Activated CD4-positive, CD25-positive, alpha-beta regulatory T cell treated with anti-CD3 and anti-CD28 coated beads, Interleukin-2, amount 50 U/mL, for 16 hours (primary cell): ENCODE data around the gene GALNTL6.
"Not testable (repeated sequence)": the region's sequence is repeated elsewhere in the genome, so short reads cannot be mapped to it uniquely, and the experiment has no call there.

Experiments
- DNase-seq: peaks from one replicate; pipeline ENCODE4 v3.0.0-alpha.2; 2020; ENCODE audit warnings: low read depth, low spot score

GALNTL6 gene

DNA sequence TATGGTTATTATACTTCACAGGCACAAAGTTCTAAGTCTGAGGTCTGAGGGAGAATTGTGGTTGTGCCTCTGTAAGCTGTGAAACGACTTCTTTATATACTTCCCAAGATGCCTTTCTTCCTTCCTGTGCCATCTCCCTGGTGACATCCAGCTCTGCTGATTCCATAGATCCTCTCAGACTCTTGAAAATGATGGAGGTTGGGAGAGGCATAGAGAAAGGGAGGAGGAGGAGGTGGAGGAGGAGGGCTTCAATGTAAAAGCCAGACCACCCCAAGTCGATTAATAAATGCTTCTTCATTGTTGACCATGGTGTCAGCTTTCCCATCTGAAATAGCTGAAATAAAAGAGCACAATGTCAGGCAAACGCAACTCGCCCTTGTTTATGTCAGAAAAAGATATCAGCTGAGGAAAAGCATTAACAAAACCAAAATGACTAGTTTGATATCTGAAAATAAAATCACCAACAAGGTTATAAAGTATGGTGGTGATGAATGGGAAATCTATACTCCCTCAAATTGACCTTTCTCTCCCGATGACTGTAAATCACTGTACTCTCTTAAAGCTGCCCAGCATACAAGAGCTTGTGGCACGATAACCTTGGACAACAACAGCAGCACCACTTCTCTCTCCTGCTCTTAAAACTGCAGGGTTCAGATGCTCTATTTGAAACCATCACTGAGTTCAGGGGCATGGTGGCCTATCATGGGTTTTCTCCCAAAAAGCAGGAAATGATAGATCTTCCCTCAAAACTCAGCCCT lies 1125.0 kb downstream of the GALNTL6 start:
- DNase-seq = no peak

DNA sequence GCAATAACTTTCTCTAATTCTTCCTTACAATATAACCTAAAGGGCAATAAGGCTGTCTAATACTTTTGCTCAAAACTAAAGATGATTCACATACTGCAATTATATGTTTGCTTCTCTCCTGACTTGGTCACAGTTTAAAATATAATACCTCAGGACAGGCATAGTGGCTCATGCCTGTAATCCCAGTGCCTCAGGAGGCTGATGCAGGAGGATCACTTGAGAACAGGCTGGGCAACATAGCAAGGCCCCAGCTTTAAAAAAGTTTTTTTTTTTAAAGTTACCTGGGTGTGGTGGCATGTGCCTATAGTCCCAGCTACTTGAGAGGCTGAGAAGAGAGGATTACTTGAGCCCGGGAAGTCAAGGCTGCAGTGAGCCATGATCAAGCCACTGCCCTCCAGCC lies 1125.7 kb downstream of the GALNTL6 start:
- DNase-seq = no peak

DNA sequence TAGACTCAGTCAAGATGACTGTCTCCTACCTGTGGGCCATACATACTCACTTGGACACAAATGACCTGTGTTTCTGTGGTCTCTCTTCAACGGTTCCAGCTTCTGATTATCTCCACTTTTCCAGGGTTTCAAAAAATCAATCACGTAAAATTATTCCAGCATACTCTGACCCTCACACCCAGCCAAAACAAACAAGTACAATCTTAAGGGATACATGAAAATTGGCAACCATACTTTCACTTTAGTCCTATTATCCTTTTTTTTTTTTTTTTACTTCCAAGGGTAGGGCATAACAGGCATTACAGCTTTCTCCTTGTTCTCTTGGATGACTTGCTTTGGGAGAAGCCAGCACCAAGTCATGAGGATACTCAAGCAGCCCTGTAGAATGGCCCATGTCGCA lies 1129.6 kb downstream of the GALNTL6 start:
- DNase-seq = no peak

DNA sequence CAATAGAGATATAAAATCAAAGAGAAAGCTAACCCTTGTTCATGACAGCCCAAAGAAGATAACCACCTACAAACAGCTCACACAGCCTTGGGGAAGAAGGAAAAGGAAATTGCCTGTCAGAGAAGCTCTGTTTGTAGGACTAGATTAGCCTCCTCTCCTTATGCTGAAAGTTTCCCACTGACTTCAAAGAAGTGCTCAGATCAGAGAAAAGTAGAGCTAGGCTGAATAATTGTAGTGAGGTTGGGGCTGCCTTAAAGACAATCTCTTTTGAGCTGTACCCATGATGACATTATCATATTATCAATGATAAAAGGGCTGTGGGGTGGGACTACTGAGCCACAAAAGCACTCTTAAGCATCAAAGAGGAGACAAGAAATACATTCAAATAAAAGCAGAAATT lies 1132.4 kb downstream of the GALNTL6 start:
- no peak for DNase-seq

DNA sequence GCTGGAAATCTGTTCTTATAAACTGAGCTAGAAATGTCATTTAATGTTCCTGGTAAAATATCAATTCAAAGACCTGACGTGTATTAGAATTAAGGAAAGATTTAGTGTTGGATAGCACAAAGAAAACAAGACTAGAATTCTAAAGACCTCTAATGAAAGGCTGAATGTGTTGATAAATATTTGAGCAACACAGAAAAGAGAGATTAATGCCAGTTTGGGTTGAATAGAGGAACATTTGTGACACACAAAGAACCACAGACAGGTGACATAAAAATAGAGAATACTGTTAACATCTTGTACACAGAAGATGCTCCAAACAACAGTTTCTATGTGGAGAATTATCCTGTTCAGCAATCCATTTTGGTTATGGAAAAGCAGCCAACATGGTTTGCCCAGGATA lies 1133.3 kb downstream of the GALNTL6 start:
- no peak for DNase-seq

DNA sequence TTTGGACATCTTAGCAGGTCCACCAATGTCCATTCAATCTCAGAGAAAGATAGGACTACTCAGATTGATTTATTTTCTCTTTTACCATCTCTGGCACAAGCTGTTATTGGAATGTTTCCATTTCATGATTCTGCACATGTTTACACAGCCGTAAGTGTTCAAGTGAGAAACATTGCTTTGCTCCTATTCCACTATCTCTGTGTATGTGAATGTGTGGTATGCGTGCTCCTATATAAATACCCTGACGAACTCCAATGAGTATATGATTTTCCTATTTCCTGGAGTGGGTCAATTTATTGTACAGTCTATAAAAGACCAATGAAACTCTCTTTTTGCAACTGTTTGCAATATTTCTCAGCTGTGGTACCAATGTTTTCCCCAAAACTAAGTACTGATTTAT lies 1134.4 kb downstream of the GALNTL6 start:
- DNase-seq = no peak

DNA sequence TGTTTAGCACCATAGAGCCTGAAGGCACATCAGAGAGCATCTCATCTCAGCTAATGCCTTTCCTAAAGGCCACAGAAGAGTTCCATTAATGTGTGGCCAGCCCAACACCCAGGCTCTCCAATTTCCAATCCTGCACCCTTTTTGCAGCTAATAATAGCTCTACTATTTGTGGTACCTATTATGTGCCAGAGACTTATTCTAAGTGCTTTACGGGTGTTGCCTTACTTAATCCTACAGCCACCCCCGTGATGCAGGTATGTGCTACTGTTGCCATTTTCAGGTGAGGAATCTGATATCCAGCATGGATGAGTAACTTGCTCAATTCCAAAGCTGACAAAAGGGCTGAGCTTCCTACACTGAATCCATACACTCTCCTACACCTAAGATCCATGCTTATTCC lies 1137.8 kb downstream of the GALNTL6 start:
- no peak for DNase-seq

DNA sequence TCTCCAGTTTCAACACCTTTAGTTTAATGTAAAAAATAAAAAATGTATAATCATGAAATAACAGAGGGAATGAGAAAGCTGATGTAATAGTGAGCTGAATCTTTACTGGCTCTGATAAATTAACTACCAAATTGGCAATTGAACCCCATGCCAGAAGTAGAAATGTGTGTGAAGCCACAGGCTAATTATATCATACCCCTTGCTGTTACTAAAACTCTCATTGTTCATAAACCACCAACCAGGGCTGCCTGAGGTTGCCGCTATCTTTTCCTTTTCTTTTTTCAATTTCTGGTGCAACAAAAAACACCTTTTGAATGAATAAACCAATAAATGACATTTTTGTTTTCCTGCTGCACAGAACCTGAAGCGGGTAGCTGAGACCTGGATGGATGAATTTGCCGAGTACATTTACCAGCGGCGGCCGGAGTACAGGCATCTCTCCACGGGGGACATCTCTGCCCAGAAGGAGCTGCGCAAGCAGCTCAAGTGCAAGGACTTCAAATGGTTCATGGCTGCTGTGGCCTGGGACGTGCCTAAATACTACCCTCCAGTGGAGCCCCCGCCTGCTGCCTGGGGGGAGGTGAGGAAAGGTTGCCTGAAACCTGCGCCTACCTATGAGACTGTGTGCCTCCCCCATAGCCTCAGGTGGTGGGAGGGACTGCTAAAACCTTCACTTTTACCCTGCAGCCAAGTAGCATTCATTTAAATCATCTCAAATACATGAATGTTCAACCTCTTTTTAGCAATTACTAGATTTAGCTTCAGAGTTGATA lies 1138.7 kb downstream of the GALNTL6 start:
- DNase-seq = no peak

DNA sequence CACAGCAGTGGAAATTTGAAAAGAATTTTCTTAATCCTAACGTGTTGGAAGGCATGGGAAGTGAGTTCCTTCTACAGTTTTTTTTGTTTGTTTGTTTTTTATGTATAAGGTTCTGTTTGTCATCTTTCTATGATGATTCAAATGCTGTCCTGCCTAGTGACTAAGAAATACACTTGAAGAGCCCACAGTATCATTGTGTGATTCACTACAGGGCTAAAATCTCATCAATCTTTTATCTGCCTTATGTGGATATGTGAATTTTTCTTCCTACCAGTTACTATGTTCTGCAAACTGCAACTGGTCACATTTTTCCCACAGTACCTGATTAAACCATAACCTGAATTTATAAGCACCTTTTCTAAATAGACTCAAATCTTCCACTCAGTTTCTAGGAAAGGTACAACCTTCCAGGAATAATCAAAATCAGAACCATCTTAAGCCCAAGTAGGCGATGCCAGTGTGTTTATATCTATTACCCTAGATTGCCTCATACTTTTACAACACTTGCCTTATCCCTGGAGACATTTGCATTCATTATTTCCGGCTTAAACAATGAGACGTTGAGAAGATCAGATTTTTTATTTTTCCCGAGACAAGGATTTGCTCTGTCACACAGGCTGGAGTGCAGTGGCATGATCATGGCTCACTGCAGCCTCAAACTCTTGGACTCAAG lies 1140.8 kb downstream of the GALNTL6 start:
- no peak for DNase-seq

DNA sequence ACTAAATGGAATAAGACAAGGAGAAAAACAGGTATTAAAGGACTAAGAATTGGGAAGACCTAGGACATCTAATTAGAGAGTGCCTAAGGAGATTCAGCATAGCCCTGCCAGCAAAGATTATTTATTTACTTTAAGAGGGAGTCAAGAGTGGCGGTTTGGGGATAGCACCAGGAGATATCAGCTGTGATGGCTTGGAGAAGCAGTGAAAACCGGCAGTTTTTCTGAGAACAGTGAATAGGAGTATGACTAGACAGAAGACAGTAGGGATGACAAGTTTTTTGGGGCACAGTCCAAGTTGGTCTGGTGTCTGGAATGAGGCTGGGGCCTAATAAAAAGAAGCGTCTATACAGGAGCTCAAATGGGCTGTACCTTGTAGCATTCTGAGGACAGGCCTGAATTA lies 1143.1 kb downstream of the GALNTL6 start:
- not testable (repeated sequence) for DNase-seq

DNA sequence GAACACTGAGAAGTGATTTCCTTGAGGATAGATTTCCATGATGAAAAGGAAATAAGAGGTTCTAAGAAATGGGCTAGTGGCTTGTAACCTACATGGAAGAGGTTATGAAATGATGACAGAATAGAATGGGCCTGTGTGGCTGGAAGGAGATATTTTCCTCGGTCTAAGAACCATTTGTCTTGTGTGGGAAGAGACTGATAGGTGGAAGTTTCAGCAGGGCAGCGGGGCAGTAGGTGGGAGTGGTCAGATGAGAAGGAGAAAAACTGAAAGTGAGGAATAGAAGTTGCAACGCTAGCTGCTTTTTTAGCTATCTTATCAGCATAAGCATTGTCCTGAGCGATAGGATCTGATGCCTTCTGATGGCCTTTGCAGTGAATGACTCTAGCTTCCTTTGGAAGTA lies 1144.0 kb downstream of the GALNTL6 start:
- no peak for DNase-seq

DNA sequence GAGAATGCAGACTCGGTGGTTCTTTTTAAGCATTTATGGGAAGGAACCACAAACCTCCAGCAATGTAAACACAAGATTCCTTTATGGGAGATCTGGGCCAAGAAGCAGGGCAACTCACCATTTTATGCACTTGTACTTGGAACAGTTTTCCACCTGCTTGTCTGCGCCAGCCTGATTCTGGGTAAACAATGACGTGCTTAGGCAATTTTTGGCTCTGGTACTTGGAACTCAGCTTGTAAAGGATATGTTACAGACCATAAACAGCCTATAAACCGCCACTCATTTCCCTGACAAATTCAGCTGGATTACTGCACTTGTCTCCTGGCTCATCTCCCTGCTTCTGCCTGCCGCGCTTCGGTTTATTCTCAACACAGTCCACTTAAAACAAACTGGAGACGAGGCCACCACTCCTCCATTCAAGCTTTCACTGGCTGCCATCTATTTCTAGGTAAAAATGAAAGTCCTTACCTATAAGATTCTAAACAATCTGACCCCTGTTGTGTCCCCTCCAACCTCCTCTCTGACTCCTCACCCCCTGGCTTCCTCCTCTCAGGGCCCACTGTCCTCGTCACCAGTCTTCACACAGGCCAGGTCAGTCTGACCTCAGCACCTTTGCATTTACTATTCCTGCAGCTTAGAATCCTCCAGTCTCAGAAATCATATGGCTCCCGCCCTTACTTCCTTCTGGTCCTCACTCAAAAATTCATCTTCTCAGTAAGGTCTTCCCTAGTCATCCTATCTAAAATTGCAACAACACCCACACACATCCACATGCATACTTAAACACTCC lies 1149.6 kb downstream of the GALNTL6 start:
- DNase-seq = no peak

DNA sequence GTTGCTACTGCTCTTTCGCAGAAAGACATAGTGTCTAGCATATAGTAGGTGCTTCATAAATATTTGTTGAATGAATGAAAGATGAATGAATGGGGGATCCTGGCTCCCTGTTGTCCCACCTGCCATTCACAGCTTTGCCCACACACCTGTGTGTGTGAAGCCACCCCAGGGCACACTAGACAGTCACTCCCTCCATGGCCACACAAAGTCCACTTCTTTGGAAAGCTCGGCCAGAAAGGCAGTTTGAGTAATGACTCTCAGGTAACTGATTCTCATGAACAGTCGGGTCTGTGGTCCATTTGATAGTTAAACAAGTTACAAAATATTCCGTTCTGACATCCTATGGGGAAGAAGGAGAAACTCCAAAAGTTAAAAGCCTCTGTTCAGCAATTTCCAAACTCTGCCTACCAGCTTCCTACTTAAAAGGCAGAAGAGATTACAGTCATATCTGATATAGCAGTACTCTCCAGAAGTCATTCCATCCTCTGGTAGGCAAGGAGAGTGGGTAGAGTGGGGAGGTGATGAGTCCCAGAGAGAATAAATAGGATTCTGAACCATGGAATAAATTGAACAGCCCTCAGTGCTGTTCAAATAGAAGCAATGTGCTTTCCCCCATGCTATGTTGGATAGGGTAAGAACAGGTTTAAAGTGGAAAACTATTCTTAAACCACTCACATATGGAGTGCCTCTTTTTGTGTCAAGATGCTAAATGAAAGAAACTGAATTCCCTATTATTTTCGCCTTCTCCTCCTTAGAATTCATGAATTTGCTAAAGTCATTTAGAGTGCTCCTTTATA lies 1150.5 kb downstream of the GALNTL6 start:
- DNase-seq = no peak

DNA sequence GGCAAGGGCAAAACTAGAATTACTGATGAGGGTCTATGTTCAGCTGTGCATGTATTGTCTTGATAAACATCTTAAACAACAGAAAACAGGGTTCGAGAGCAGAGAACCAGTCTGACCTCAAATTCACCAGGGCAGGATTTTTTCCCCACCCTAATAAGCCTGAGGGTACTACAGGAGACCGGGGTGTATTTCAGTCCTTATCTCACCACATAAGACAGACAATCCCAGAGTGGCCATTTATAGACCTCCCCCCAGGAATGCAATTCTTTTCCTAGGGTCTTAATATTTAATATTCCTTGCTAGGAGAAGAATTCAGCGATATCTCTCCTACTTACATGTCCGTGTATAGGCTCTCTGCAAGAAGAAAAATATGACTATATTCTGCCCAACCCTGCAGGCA lies 1157.0 kb downstream of the GALNTL6 start:
- not testable (repeated sequence) for DNase-seq

DNA sequence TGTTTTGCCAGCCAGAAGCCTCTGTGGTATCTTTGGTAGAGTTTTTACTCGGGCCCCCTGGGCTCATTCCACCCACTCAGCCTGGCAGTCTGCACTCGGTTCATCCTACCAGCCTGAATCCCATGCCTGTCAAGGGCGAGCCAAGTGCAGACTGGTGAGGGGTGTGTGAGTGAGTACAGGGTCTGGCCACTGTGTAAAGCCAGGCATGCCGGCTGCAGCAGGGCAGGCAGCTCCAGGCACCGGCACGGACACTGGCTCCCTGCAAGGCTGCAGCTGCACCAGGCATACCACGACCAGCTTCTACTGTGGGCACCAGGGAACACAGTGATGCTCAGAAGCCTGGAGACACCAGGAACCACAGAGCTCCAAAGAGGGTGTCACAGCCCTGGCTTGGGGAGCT lies 1161.4 kb downstream of the GALNTL6 start:
- no peak for DNase-seq

DNA sequence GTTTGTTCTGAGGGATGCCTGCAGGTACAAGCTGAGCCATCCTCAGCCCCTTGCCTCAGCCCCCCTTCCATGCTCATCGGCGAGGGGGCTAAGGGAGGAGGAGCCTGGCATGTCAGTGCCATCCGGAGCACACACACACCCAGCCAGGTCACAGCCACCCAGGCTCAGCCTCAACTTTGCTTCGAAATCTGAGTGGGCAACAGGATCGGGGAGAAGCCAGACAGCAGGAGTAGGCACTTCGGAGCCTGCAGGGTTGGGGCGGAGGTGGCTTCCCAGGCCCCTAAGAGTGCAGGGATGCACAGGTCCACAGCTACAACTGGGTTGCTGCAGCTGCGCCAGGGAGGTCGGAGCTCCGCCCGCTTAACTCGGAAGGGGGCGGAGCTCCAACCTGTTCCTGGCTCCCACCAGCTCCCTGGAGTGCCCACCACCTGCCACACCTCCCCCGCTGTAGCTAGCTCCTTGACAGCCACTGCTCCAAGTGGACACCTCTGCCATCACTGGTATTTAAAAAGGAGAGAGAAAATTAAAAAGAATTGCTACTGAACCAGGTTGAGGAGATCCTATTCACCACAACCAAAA lies 1162.5 kb downstream of the GALNTL6 start:
- DNase-seq = no peak

DNA sequence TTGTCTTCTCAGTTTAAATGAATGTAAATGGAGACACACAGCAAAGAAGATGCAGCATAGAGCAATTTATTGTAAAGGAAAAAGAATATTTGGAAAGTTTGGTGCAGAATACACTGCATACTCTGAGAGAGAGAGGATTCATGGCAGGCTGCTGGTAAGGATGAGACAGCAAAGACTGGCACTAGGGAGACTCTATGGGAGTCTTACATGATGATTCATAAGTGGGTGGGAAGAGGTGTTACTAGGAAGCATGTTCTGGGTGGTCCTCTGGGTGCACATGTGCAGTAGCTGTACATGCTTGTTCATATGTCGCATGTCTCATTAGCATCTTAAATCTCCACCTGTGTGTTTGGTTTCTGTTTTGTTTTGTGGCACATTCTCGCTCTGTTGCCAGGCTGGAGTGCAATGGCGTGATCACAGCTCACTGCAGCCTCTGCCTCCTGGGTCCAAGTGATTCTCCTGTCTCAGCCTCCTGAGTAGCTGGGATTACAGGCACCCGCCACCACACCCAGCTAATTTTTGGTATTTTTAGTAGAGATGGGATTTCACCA lies 1164.4 kb downstream of the GALNTL6 start:
- DNase-seq = not testable (repeated sequence)

DNA sequence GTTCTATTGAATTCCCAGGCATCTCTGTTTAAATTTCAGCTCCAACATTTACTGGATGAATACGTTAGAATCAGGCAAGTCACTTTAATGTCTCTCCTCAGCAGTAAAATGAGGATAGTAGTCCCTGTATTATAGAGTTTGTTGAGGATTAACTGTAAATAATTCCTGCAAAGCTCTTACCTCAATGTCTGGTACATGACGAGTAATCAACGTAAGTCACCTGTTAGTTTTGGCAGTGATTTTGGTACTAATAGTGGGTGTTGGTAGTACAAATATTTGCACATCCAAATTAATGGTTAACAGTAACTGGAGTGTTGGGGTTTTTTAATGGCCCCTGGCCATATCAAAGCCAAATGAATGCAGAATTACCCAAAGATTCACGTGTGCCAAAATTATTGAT lies 1165.6 kb downstream of the GALNTL6 start:
- no peak for DNase-seq

DNA sequence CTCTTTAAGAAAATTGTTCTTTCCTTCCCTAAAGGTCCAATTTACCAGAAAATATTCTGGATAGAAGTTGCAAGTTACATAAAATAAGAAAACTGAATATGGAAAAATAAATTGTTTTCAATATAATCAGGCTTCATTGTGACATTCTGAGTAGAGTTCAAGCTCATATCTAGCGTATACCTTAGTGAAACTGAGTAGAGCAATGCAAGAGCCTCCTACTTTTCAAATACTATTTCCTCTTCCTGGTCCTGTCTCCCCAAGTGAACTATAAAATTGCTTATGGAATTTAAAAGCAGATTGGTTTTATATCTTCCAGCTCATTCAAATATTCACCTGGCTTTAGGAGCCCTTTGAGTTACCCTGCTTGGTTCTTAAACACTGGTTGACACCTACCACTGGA lies 1166.1 kb downstream of the GALNTL6 start:
- DNase-seq = no peak

DNA sequence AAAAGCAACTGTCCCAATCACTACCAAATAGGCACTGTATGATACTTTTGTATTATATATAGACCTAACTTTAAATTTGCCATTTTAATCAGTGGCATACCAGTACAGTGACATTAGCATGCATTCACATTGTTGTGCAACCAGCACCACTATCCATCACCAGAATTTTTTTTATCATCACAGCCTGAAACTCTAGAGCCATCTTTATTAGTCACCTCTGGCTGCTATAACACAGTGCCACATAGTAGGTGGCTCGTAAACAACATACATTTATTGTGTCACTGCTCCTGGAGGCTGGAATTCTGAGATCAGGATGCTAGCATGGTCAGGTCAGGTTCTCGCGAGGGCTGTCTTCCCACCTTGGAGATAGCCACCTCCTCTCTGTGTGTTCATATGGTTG lies 1167.0 kb downstream of the GALNTL6 start:
- no peak for DNase-seq
